H9 (cell line): ENCODE data around the gene POT1. TPM values are rescaled to one million over a fixed set of nuclear protein-coding genes. Genes with fewer than 3 reads are reported as not detected.
A peak's percentile ranks its signal among the peaks of the same experiment; 100 is the strongest.

Experiments
- DNase-seq: peaks from one replicate; pipeline ENCODE4 v3.0.0-alpha.2; 2017
- H2AFZ ChIP-seq: one replicate; pipeline ENCODE4 v1.6.1; 2013; ENCODE audit warnings: mild to moderate bottlenecking, low read length, control low read depth, moderate library complexity
- H2AK5ac ChIP-seq: 2 replicates; pipeline ENCODE4 v1.6.1; 2013; ENCODE audit warnings: low read length, control low read depth, mixed read lengths; ENCODE audit not compliant: insufficient read length
- H2BK120ac ChIP-seq: one replicate; pipeline ENCODE4 v1.6.1; 2013; ENCODE audit warnings: low read depth, mild to moderate bottlenecking, low read length, control low read depth, inconsistent platforms; ENCODE audit not compliant: poor library complexity, severe bottlenecking
- H2BK12ac ChIP-seq: 2 replicates; pipeline ENCODE4 v1.6.1; 2013; ENCODE audit warnings: low read length, control low read depth, mixed read lengths, low read depth; ENCODE audit not compliant: insufficient read length
- H2BK15ac ChIP-seq: 2 replicates; pipeline ENCODE4 v1.6.1; 2013; ENCODE audit warnings: low read depth, low read length, control low read depth
- H2BK20ac ChIP-seq: one replicate; pipeline ENCODE4 v1.6.1; 2013; ENCODE audit warnings: low read depth, mild to moderate bottlenecking, low read length, control low read depth, inconsistent platforms; ENCODE audit not compliant: poor library complexity, severe bottlenecking
- H2BK5ac ChIP-seq: 2 replicates; pipeline ENCODE4 v1.6.1; 2013; ENCODE audit warnings: low read length, control low read depth, mixed read lengths; ENCODE audit not compliant: insufficient read length
- H3K14ac ChIP-seq: 2 replicates; pipeline ENCODE4 v1.6.1; 2013; ENCODE audit warnings: low read length, control low read depth; ENCODE audit not compliant: insufficient read depth
- H3K18ac ChIP-seq: 2 replicates; pipeline ENCODE4 v1.6.1; 2013; ENCODE audit warnings: low read depth, mild to moderate bottlenecking, mixed read lengths, low read length, control low read depth; ENCODE audit not compliant: insufficient read length
- H3K23ac ChIP-seq: 2 replicates; pipeline ENCODE4 v1.6.1; 2013; ENCODE audit warnings: low read length, control low read depth, mixed read lengths, low read depth; ENCODE audit not compliant: insufficient read length
- H3K23me2 ChIP-seq: 2 replicates; pipeline ENCODE4 v1.6.1; 2013; ENCODE audit warnings: low read depth, mild to moderate bottlenecking, mixed read lengths, low read length, control low read depth; ENCODE audit not compliant: insufficient read length, poor library complexity, severe bottlenecking
- H3K27ac ChIP-seq: 2 replicates; pipeline ENCODE4 v1.5.1; 2013; ENCODE audit warnings: low read length, control low read depth, mixed read lengths, low read depth; ENCODE audit not compliant: insufficient read length
- H3K27me3 ChIP-seq: 2 replicates; pipeline ENCODE4 v1.6.1; 2013; ENCODE audit warnings: low read length, control low read depth, inconsistent platforms; ENCODE audit not compliant: insufficient read depth
- H3K4ac ChIP-seq: 2 replicates; pipeline ENCODE4 v1.6.1; 2013; ENCODE audit warnings: low read depth, mild to moderate bottlenecking, control low read depth, inconsistent platforms, low read length, moderate library complexity
- H3K4me1 ChIP-seq: 2 replicates; pipeline ENCODE4 v1.6.1; 2013; ENCODE audit warnings: low read length, control low read depth, inconsistent platforms; ENCODE audit not compliant: insufficient read depth
- H3K4me2 ChIP-seq: 2 replicates; pipeline ENCODE4 v1.6.1; 2013; ENCODE audit warnings: low read length, control low read depth, mixed read lengths; ENCODE audit not compliant: insufficient read length, insufficient read depth
- H3K56ac ChIP-seq: 2 replicates; pipeline ENCODE4 v1.6.1; 2013; ENCODE audit warnings: low read depth, mild to moderate bottlenecking, mixed read lengths, low read length, control low read depth; ENCODE audit not compliant: insufficient read length
- H3K79me1 ChIP-seq: 2 replicates; pipeline ENCODE4 v1.6.1; 2013; ENCODE audit warnings: low read depth, mild to moderate bottlenecking, moderate library complexity, low read length, control low read depth, inconsistent platforms; ENCODE audit not compliant: insufficient read depth, poor library complexity, severe bottlenecking
- H3K79me2 ChIP-seq: 2 replicates; pipeline ENCODE4 v1.6.1; 2013; ENCODE audit warnings: low read length, control low read depth, inconsistent platforms; ENCODE audit not compliant: insufficient read depth
- H3K9ac ChIP-seq: 2 replicates; pipeline ENCODE4 v1.6.1; 2013; ENCODE audit warnings: low read length, control low read depth, mixed read lengths; ENCODE audit not compliant: insufficient read length; ENCODE audit errors: extremely low read depth
- H3K9me3 ChIP-seq: one replicate; pipeline ENCODE4 v1.6.1; 2013; ENCODE audit warnings: low read depth, low read length, inconsistent platforms; ENCODE audit not compliant: control insufficient read depth
- H3T11ph ChIP-seq: one replicate; pipeline ENCODE4 v1.6.1; 2013; ENCODE audit warnings: mild to moderate bottlenecking, low read length, control low read depth, inconsistent platforms
- H4K20me1 ChIP-seq: one replicate; pipeline ENCODE4 v1.6.1; 2013; ENCODE audit not compliant: control insufficient read depth, insufficient read length, insufficient read depth
- H4K5ac ChIP-seq: 2 replicates; pipeline ENCODE4 v1.6.1; 2013; ENCODE audit warnings: low read depth, mild to moderate bottlenecking, mixed read lengths, low read length, control low read depth; ENCODE audit not compliant: insufficient read length
- H4K8ac ChIP-seq: replicated peaks from 2 replicates; pipeline ENCODE4 v1.6.1; 2013; ENCODE audit warnings: low read length, control low read depth, mixed read lengths, low read depth; ENCODE audit not compliant: insufficient read length
- H4K91ac ChIP-seq: 2 replicates; pipeline ENCODE4 v1.6.1; 2013; ENCODE audit warnings: low read depth, mild to moderate bottlenecking, moderate library complexity, mixed read lengths, low read length, control low read depth; ENCODE audit not compliant: insufficient read length
- H3K27ac Mint-ChIP-seq, 3 experiments: 2 replicates in 2 of 3; 3 replicates in 1 of 3; pipeline ENCODE4 v1.8.0; 2020 to 2021; ENCODE audit warnings: mixed read lengths in 3 of 3, mild to moderate bottlenecking in 1 of 3, moderate library complexity in 1 of 3
- H3K27me3 Mint-ChIP-seq: 2 replicates; pipeline ENCODE4 v1.8.0; 2021; ENCODE audit warnings: low read depth, mild to moderate bottlenecking, moderate library complexity, mixed read lengths
- H3K36me3 Mint-ChIP-seq, 3 experiments: 2 replicates in 2 of 3; 3 replicates in 1 of 3; pipeline ENCODE4 v1.8.0; 2020 to 2021; ENCODE audit warnings: low read depth in 3 of 3, mixed read lengths in 3 of 3; ENCODE audit not compliant: insufficient read depth in 1 of 3
- H3K4me1 Mint-ChIP-seq, 2 experiments: 2 replicates each; pipeline ENCODE4 v1.8.0; 2020; ENCODE audit warnings: mixed read lengths in 2 of 2
- H3K4me3 Mint-ChIP-seq, 2 experiments: 2 replicates in 1 of 2; 3 replicates in 1 of 2; pipeline ENCODE4 v1.8.0; 2020 to 2021; ENCODE audit warnings: mild to moderate bottlenecking in 2 of 2, mixed read lengths in 2 of 2, moderate library complexity in 1 of 2
- H3K9me3 Mint-ChIP-seq, 2 experiments: 2 replicates in 1 of 2; 3 replicates in 1 of 2; pipeline ENCODE4 v1.8.0; 2020; ENCODE audit warnings: mild to moderate bottlenecking in 2 of 2, mixed read lengths in 2 of 2, moderate library complexity in 1 of 2
- WGBS: extraction: QIAGEN DNeasy Blood & Tissue Kit; methylation state at CpG from one replicate; pipeline ENCODE4 v1.1.7; 2013; ENCODE audit warnings: missing lambda C conversion rate, low lambda C conversion rate, mixed read lengths; ENCODE audit not compliant: insufficient read length; ENCODE audit errors: extremely low coverage; 5-methylcytosine and 5-hydroxymethylcytosine counted together
- total RNA-seq: library from RNA; stranded (reverse); gene quantifications from 2 replicates; pipeline ENCODE4 v1.2.1, GENCODE V29; 2021
- TF ChIP-seq, protein P1 (sequence below): fragments of 200-600 bp; sonication (generic); conservative IDR thresholded peaks from 3 replicates; pipeline ENCODE4 v1.8.0; 2021; ENCODE audit warnings: antibody characterized with exemption, mild to moderate bottlenecking

Gene POT1
- total RNA-seq, 1 experiment from 2014 or later = 23.4 TPM

DNA sequence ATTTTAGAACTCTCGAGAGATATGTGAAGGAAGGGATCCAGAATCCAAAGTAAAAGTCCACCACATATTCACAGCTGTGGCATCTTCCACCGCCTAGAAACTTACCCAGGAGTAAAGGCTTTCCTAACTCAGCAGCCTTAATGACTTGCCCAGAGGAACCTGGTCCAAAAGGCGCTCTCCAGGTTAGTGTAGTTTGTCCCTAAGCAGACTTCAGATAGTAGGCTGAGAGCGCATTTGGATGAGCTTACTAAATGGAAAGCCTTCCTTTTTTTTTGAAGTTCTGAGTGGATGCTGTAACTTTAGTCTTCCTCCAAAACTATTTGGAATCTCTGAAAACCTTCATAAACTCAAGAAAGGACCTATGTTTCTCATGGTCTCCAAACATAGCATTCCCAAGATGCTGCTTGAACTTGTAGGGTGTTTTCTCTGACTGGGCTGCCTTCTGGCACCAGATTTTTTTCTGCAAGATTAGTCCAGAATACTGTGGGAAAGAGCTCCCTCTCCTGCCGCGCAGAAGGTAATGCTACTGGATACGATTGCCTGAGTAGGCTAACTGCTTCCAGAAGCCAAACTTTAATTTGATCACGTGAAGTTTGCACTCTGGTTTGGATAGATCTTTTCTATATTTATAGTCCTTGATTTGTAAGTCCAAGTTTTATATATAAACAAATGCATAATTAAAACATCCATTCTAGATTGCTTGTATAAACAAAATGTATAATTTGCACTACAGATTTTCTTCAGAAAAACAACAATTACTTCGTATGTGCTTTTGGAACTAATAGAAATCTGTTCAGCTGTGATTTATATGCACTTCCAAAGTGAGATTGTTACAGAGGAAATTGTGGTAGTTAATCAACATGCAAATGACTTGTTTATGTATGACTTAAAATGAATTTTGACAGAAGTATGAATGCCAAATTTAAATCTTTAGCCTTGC, 144.5 kb downstream of the POT1 start:
- Mint-ChIP-seq H3K9me3 (no peaks in the 10 kb centered on the region), H3K4me3 (no peak overlapping the region)

More for the DNA sequence above, 144.5 kb downstream of the POT1 start:
- Histone ChIP-seq H3K9me3 (no peaks in the 10 kb centered on the region), H3K56ac (no peak overlapping the region), H4K91ac (no peak overlapping the region), H2AK5ac (no peak overlapping the region), H3K79me2 (no peaks in the 10 kb centered on the region), H3K4me1 (peaks cover 3% of the 10 kb centered on the region; the same call in 1 of the 2 replicates), H2AFZ (no peak overlapping the region), H4K8ac (no peak overlapping the region), H4K20me1 (no peaks in the 10 kb centered on the region), H3K4me2 (no peak overlapping the region), H3K18ac (no peak overlapping the region), H3K27me3 (no peaks in the 10 kb centered on the region), H3K23ac (no peak overlapping the region), H3K9ac (no peak overlapping the region), H4K5ac (no peak overlapping the region), H2BK5ac (no peak overlapping the region), H2BK120ac (no peak overlapping the region), H3K4ac (no peak overlapping the region), H3T11ph (no peak overlapping the region), H2BK12ac (no peak overlapping the region), H2BK15ac (no peak overlapping the region), H3K14ac (no peak overlapping the region), H3K23me2 (no peaks in the 10 kb centered on the region), H3K79me1 (no peaks in the 10 kb centered on the region), H2BK20ac (no peak overlapping the region), H3K27ac (no peak overlapping the region)
- no peaks in the 10 kb centered on the region for H3K27me3 Mint-ChIP-seq
- DNase-seq = peak; percentile 73
- no peak overlapping the region for H3K27ac Mint-ChIP-seq
- WGBS = no CpG with 5 or more reads among the region's 9 CpGs
- H3K4me1 Mint-ChIP-seq = peaks cover 6 to 17% of the 10 kb centered on the region in 2 experiments
- TF ChIP-seq, protein P1, sequence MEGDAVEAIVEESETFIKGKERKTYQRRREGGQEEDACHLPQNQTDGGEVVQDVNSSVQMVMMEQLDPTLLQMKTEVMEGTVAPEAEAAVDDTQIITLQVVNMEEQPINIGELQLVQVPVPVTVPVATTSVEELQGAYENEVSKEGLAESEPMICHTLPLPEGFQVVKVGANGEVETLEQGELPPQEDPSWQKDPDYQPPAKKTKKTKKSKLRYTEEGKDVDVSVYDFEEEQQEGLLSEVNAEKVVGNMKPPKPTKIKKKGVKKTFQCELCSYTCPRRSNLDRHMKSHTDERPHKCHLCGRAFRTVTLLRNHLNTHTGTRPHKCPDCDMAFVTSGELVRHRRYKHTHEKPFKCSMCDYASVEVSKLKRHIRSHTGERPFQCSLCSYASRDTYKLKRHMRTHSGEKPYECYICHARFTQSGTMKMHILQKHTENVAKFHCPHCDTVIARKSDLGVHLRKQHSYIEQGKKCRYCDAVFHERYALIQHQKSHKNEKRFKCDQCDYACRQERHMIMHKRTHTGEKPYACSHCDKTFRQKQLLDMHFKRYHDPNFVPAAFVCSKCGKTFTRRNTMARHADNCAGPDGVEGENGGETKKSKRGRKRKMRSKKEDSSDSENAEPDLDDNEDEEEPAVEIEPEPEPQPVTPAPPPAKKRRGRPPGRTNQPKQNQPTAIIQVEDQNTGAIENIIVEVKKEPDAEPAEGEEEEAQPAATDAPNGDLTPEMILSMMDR = peak; percentile 93
- H3K36me3 Mint-ChIP-seq = peaks cover 0 to 4% (median 4%) of the 10 kb centered on the region in 3 experiments; a peak in 1 of 7 replicates
